Measurements from ENCODE around the gene PRPF19. TPM values are rescaled to one million over a fixed set of nuclear protein-coding genes. Genes with fewer than 3 reads are reported as not detected.

PRPF19 gene
- total RNA-seq, 2 experiments from 2014 or later = 127 to 139 TPM

DNA sequence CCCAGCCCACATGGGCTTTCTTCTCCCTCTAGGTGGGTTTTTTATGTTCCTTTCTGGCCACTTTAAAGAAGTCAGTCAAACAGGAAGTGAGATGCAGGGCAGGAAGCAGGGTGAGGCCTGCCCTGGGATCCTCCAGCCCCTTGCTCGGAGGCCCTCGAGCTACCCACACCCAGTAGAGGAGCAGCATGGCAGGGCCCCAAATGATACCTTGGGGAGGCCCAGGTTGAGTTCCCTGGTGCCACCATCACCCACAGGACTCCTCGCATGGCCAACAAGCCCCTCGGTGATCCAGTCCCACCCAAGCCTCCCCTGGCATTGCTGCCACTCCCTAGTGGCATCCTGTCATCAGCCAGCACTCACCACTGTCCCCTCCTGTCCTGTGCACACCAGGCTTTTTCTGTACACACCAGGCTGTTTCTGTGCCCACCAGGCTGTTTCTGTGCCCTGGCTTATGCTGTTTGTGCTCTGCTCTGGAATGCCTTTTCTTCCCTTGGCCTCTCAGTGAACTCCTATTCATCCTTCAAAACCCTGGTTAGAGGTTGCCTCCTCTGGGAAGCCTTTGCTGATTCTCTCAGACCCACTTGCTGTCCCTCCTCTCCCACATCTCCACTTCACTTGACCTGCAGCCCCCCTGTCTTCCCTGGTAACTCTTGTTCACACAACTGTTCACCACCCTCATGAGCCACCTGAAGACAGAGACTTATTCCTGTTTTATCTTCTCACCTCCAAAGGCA, 47.5 kb downstream of the PRPF19 start:
- POLR2A ChIA-PET = no interaction called here
- peak overlapping the region; percentile 7 for H3K27ac Mint-ChIP-seq
- no peak overlapping the region for H3K4me3 Mint-ChIP-seq
- H3K9me3 Mint-ChIP-seq = no peaks in the 10 kb centered on the region
- CTCF ChIA-PET = interaction anchor here (3.3 kb wide), 1 partner anchor 28 kb away, joined by 12 read pairs; no protein-coding TSS in a partner anchor
- peaks cover 15% of the 10 kb centered on the region for H3K4me1 Mint-ChIP-seq (ENCODE audit: low read depth)
- intact Hi-C loops (cut with micrococcal nuclease) = no loop called here
- DNase-seq = no peak
- peaks cover under 1% of the 10 kb centered on the region for H3K36me3 Mint-ChIP-seq
- H3K27me3 Mint-ChIP-seq = no peaks in the 10 kb centered on the region

- no peak for DNase-seq
- Mint-ChIP-seq H3K4me3 (no peak overlapping the region), H3K4me1 (ENCODE audit: low read depth) (peaks cover 15% of the 10 kb centered on the region), H3K36me3 (peaks cover 3% of the 10 kb centered on the region), H3K27me3 (no peaks in the 10 kb centered on the region), H3K27ac (no peak overlapping the region), H3K9me3 (no peaks in the 10 kb centered on the region)
- ChIA-PET CTCF (interaction anchor here (3.3 kb wide), 1 partner anchor 28 kb away, joined by 12 read pairs; no protein-coding TSS in a partner anchor), POLR2A (no interaction called here)
- intact Hi-C loops (cut with micrococcal nuclease) = no loop called here
Observed at GRCh38 chr11:60858236-60858635, 48.1 kb downstream of the PRPF19 start.

DNA sequence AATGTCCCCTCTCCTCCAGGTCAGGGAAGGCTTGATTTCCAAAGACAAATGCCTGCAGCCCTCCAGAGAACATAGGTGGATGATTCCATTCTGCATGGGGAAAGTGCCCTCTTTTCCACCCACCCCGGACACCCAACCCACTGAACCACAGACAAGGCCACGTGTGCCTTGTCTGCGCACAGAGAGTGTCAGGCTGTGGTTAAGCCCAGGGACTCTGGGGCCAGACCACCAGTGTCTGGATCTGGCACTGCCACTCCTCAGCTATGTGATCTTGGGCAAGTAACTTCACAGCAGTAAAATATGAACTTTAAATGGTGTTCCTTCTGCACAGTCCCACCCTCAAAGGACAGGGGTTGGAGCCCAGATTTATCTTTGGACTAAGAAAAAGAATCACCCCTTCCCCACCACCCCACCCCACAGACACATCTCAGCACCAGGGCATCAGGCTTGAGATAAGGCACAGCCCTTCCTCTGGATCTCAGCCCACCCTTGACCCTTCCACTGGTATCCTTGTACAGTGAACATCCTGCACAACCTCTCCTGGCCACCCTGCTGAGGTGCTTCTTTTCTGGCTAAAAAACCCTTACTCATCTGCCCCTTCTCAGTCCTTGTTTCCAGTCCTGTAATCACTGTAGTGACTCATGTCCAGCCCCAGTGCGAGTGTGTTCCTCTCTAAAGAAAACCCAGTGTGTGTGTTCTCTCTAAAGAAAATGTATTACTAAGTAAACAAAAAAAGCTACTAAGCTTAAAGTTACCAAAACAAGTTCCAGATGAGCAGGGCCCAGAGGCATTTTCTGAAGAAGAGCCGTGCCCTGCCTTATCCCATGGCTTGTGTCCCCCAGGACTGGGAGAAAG, 48.8 kb downstream of the PRPF19 start:
- ChIA-PET CTCF (interaction anchor here (3.3 kb wide), 1 partner anchor 27 kb away, joined by 12 read pairs; no protein-coding TSS in a partner anchor), POLR2A (no interaction called here)
- intact Hi-C loops (cut with micrococcal nuclease) = no loop called here
- no peak for DNase-seq
- H3K4me1 Mint-ChIP-seq (ENCODE audit: low read depth) = peaks cover 15% of the 10 kb centered on the region
- H3K27ac Mint-ChIP-seq = no peak overlapping the region
- H3K27me3 Mint-ChIP-seq = no peaks in the 10 kb centered on the region
- H3K9me3 Mint-ChIP-seq = no peaks in the 10 kb centered on the region
- peaks cover 5% of the 10 kb centered on the region for H3K36me3 Mint-ChIP-seq
- H3K4me3 Mint-ChIP-seq = no peak overlapping the region

GRCh38 chr11:60855726-60856633, 50.4 kb downstream of the PRPF19 start, which contains the start of gene PTGDR2:
Gene PTGDR2, minus strand, starts transcription at chr11:60855950. Its CDS starts 2,228 bp downstream, at chr11:60853722.
- peak within 1 kb of the TSS; percentile 33 for H3K4me3 Mint-ChIP-seq

DNA sequence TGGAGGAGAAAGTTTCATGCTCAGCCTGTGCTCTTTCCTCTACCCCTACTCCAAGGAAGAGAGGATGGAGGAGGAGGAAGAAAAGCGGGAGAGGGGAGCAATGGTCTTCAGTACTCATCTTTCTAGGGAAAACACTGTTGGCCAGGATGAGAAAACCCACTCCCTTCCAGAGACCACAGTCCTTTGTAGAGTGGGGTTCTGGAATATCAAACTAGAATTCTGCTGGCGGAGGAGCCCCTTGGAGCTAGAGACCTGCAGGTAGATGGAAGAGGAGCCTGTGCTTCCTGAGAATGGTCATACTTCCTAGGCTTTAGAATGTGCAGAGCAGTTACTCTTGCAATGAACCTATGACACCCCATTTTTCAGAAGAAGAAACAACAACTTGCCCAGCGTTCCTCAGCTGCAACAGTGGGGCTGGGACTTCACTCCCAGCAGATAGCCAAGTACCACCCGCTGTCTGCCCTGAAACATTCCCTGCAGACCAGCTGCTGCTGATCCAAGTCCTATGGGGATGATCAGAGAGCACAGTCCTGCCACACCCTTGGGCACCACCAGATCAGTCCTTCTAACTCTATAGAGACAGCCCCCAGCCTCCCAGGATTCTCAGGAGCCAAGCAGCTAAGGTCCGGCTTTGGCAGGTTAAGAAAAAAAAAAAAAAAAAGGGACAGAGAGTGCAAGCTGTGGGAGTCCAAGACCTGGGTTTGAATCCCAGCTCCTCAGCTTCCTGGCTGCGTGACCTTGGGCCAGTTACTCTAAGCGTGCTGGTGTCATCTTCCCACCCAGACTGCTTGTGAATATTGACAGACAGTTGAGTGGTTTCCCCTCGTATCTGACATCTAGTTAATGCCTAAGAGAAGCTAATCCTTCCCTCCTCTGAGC, 51.3 kb downstream of the PRPF19 start:
- ChIA-PET POLR2A (interaction anchor here (2.2 kb wide), 1 partner anchor 11 kb away, joined by 6 read pairs; no protein-coding TSS in a partner anchor), CTCF (interaction anchor here (1.4 kb wide), 1 partner anchor 24 kb away, joined by 9 read pairs; no protein-coding TSS in a partner anchor)
- Mint-ChIP-seq H3K9me3 (no peaks in the 10 kb centered on the region), H3K36me3 (peaks cover 22% of the 10 kb centered on the region), H3K27ac (no peak overlapping the region), H3K4me3 (no peak overlapping the region), H3K27me3 (no peaks in the 10 kb centered on the region), H3K4me1 (ENCODE audit: low read depth) (peaks cover 15% of the 10 kb centered on the region)
- intact Hi-C loops (cut with micrococcal nuclease) = no loop called here
- DNase-seq = no peak

More at GRCh38 chr11:60855726-60856633, 50.4 kb downstream of the PRPF19 start, which contains the start of gene PTGDR2:
- Mint-ChIP-seq H3K27me3 (no peaks in the 10 kb centered on the region), H3K9me3 (no peaks in the 10 kb centered on the region), H3K27ac (no peak within 1 kb of the TSS), H3K36me3 (peaks cover 16% of the 10 kb centered on the region), H3K4me1 (ENCODE audit: low read depth) (peaks cover 15% of the 10 kb centered on the region)
- intact Hi-C loops (cut with micrococcal nuclease) = no loop called here
- ChIA-PET CTCF (interaction anchor here (1.4 kb wide), 1 partner anchor 25 kb away, joined by 9 read pairs; no protein-coding TSS in a partner anchor), POLR2A (interaction anchor here (2.2 kb wide), 1 partner anchor 12 kb away, joined by 6 read pairs; no protein-coding TSS in a partner anchor)
- DNase-seq = no peak

- H3K36me3 Mint-ChIP-seq = peaks cover 24% of the 10 kb centered on the region
- H3K27ac Mint-ChIP-seq = no peak overlapping the region
- POLR2A ChIA-PET = interaction anchor here (2.2 kb wide), 1 partner anchor 10 kb away, joined by 6 read pairs; no protein-coding TSS in a partner anchor
Observed at GRCh38 chr11:60854140-60854846, 52.1 kb downstream of the PRPF19 start.

DNA sequence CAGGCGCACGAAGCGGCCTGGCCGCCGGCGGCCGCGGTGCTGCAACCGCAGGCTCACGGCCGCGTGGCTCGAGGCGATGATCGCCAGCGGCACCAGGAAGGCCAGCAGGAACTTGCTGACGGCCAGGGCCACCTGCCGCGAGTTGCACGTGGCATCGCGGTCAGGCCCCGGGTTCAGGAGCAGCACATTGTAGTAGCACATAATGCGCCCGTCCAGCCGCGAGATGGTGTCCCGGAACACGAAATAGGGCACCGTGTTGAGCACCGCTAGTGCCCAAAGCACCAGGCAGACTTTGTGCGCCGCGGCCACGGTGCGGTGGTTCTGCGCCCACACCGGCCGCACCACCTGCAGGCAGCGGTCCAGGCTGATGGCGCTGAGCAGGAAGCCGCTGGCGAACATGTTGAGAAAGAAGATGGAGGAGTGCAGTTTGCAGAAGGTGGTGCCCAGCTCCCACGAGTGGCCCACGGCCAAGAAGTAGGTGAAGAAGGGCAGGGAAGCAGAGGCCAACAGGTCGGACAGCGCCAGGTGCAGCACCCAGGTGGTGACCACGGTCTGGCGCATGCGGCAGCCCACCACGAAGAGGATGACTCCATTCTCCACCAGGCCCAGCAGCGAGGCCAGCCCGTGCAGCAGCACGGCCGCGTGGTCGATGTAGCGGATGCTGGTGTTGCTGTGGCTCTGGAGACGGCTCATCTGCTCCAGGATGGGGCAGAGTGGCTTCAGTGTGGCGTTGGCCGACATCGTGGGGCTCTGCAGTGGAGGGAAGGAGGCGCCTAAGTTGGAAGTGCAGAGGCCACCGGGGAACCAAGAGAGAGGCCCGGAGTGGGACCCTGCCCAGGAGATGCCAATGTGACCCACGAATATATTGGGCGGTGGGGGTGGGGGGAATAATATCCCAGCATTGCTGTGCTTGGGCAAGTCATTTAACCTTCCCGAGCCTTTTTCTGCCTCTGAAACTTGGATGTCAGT, 53.1 kb downstream of the PRPF19 start:
- intact Hi-C loops (cut with micrococcal nuclease) = no loop called here
- Mint-ChIP-seq H3K9me3 (no peaks in the 10 kb centered on the region), H3K27ac (no peak overlapping the region), H3K4me3 (no peak overlapping the region), H3K27me3 (no peaks in the 10 kb centered on the region), H3K36me3 (peaks cover 33% of the 10 kb centered on the region), H3K4me1 (ENCODE audit: low read depth) (peaks cover 5% of the 10 kb centered on the region)
- no peak for DNase-seq
- ChIA-PET POLR2A (no interaction called here), CTCF (interaction anchor here (0.9 to 1.1 kb wide), 2 partner anchors 21 to 23 kb away, joined by 3 read pairs; no protein-coding TSS in a partner anchor)

More at GRCh38 chr11:60854140-60854846, 52.1 kb downstream of the PRPF19 start:
- intact Hi-C loops (cut with micrococcal nuclease) = no loop called here
- Mint-ChIP-seq H3K27me3 (no peaks in the 10 kb centered on the region), H3K4me1 (ENCODE audit: low read depth) (peaks cover 14% of the 10 kb centered on the region), H3K4me3 (no peak overlapping the region), H3K9me3 (no peaks in the 10 kb centered on the region)
- no peak for DNase-seq
- CTCF ChIA-PET = interaction anchor here (0.9 to 1.4 kb wide), 3 partner anchors 22 to 24 kb away, joined by 3 to 9 read pairs (median 3); no protein-coding TSS in a partner anchor

DNA sequence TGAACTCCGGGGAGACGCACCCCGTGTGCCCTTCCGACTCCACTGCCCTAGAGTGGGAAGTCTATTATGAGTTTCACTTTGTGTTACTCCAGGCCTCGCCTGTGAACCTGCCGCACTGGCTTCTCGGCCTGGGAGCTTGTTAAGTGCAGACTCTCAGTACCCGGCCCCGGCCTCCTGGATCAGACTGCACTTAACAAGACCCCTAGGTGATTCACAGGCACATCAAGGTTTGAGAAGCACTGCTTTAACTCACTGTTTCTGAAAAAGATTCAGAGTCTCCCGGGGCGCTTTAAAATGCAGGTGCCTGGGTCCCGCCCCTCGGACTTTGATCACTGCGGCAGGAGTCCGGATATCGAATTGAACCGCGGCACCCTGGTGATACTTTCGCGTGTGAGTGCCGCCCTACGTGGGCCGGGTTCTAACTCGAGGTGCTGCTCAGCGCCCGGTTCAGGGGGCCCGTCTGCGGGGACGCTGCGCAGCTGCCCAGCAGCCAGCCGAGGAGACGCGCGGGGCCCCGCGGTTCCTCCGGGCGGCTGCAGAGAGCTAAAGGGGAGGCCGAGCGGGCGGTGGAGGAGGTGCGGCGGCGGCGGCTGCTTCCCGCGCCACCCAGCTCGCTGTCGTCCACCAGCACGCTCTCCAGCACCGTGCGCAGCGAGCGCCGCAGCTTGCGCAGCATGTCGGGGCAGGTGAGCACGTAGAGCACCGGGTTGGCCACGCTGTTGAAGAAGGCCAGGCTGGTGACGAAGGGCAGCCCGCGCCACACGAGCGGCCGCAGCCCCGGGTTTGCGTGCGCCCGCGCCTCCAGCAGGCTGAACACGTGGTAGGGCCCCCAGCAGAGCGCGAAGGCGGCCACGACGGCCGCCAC, 54.0 kb downstream of the PRPF19 start:
- CTCF ChIA-PET = no interaction called here
- intact Hi-C loops (cut with micrococcal nuclease) = no loop called here
- H3K27ac Mint-ChIP-seq = no peak overlapping the region
- H3K36me3 Mint-ChIP-seq = peaks cover 35% of the 10 kb centered on the region
- H3K9me3 Mint-ChIP-seq = no peaks in the 10 kb centered on the region
- POLR2A ChIA-PET = no interaction called here
- no peaks in the 10 kb centered on the region for H3K27me3 Mint-ChIP-seq
- H3K4me3 Mint-ChIP-seq = no peak overlapping the region
- no peak for DNase-seq
- H3K4me1 Mint-ChIP-seq (ENCODE audit: low read depth) = no peaks in the 10 kb centered on the region

Data from activated CD4-positive, alpha-beta memory T cell treated with anti-CD3 and anti-CD28 coated beads for 36 hours (primary cell).